Mesendoderm (in vitro differentiated cells): Measurements from ENCODE around the gene IGSF23.

Source experiments
- DNase-seq: peaks from one replicate; pipeline ENCODE4 v3.0.0; 2013
- H2AK5ac ChIP-seq: 2 replicates; pipeline ENCODE4 v1.6.1; 2013; ENCODE audit warnings: low read length, inconsistent platforms
- H2BK120ac ChIP-seq: 2 replicates; pipeline ENCODE4 v1.6.1; 2013; ENCODE audit warnings: low read depth, mild to moderate bottlenecking, low read length, moderate library complexity, mixed read lengths
- H2BK15ac ChIP-seq: replicated peaks from 2 replicates; pipeline ENCODE4 v1.6.1; 2013; ENCODE audit warnings: low read depth, mild to moderate bottlenecking, moderate library complexity
- H2BK5ac ChIP-seq: 2 replicates; pipeline ENCODE4 v1.6.1; 2013; ENCODE audit warnings: low read length, inconsistent platforms
- H3K18ac ChIP-seq: 2 replicates; pipeline ENCODE4 v1.6.1; 2013; ENCODE audit warnings: mild to moderate bottlenecking, low read length, mixed read lengths
- H3K23ac ChIP-seq: one replicate; pipeline ENCODE4 v1.6.1; 2013; ENCODE audit warnings: low read length
- H3K27ac ChIP-seq: 2 replicates; pipeline ENCODE4 v1.5.1; 2013; ENCODE audit warnings: low read depth, mild to moderate bottlenecking, inconsistent platforms, low read length, moderate library complexity
- H3K27me3 ChIP-seq: 2 replicates; pipeline ENCODE4 v1.6.1; 2013; ENCODE audit warnings: low read length, control low read depth, mild to moderate bottlenecking, inconsistent platforms; ENCODE audit not compliant: insufficient read depth, poor library complexity
- H3K36me3 ChIP-seq: 2 replicates; pipeline ENCODE4 v1.6.1; 2013; ENCODE audit warnings: low read length, inconsistent platforms; ENCODE audit not compliant: control insufficient read depth, insufficient read depth
- H3K4ac ChIP-seq: one replicate; pipeline ENCODE4 v1.6.1; 2013; ENCODE audit warnings: low read depth, mild to moderate bottlenecking, low read length, moderate library complexity
- H3K4me1 ChIP-seq: 2 replicates; pipeline ENCODE4 v1.6.1; 2013; ENCODE audit warnings: low read depth, low read length, inconsistent platforms; ENCODE audit not compliant: control insufficient read depth
- H3K4me2 ChIP-seq: 2 replicates; pipeline ENCODE4 v1.6.1; 2013; ENCODE audit warnings: low read length
- H3K4me3 ChIP-seq: 2 replicates; pipeline ENCODE4 v1.5.1; 2013; ENCODE audit warnings: mild to moderate bottlenecking, low read length
- H3K56ac ChIP-seq: one replicate; pipeline ENCODE4 v1.6.1; 2013; ENCODE audit warnings: low read length
- H3K79me1 ChIP-seq: 2 replicates; pipeline ENCODE4 v1.6.1; 2013; ENCODE audit warnings: low read length, inconsistent platforms
- H3K79me2 ChIP-seq: 2 replicates; pipeline ENCODE4 v1.6.1; 2013; ENCODE audit warnings: mild to moderate bottlenecking, low read length; ENCODE audit not compliant: control insufficient read depth, insufficient read depth
- H3K9ac ChIP-seq: 2 replicates; pipeline ENCODE4 v1.6.1; 2013; ENCODE audit warnings: low read length, inconsistent platforms
- H4K5ac ChIP-seq: one replicate; pipeline ENCODE4 v1.6.1; 2013; ENCODE audit warnings: low read length
- H4K8ac ChIP-seq: one replicate; pipeline ENCODE4 v1.6.1; 2013; ENCODE audit warnings: low read depth, mild to moderate bottlenecking, control low read depth, low read length, moderate library complexity
- WGBS: extraction: QIAGEN DNeasy Blood & Tissue Kit; methylation state at CpG from one replicate; pipeline ENCODE4 v1.1.7; 2013; ENCODE audit warnings: low lambda C conversion rate, missing lambda C conversion rate; ENCODE audit not compliant: insufficient coverage; ENCODE audit errors: extremely low coverage; 5-methylcytosine and 5-hydroxymethylcytosine counted together

Gene IGSF23

GRCh38 chr19:44661904-44662303 is 48.5 kb downstream of the IGSF23 start:
- WGBS = no CpG with 5 or more reads among the region's 7 CpGs
- no peaks in the 10 kb centered on the region for H3K79me2 ChIP-seq
- no peak overlapping the region for H3K4me3 ChIP-seq
- no peaks in the 10 kb centered on the region for H3K79me1 ChIP-seq
- no peak overlapping the region for H3K56ac ChIP-seq
- H3K4me1 ChIP-seq = no peaks in the 10 kb centered on the region
- no peaks in the 10 kb centered on the region for H3K27me3 ChIP-seq
- no peak for DNase-seq
- H2BK15ac ChIP-seq = no peak overlapping the region
- no peak overlapping the region for H2AK5ac ChIP-seq
- no peak overlapping the region for H3K4me2 ChIP-seq
- H3K23ac ChIP-seq = no peak overlapping the region
- no peak overlapping the region for H3K4ac ChIP-seq
- H3K36me3 ChIP-seq = peaks cover 25% of the 10 kb centered on the region
- H2BK5ac ChIP-seq = no peak overlapping the region
- H3K27ac ChIP-seq = no peak overlapping the region
- H3K18ac ChIP-seq = no peak overlapping the region
- no peak overlapping the region for H2BK120ac ChIP-seq
- no peak overlapping the region for H4K8ac ChIP-seq
- no peak overlapping the region for H3K9ac ChIP-seq
- H4K5ac ChIP-seq = no peak overlapping the region

GRCh38 chr19:44662691-44663385 is 49.5 kb downstream of the IGSF23 start:
- Histone ChIP-seq H3K27ac (no peak overlapping the region), H2BK5ac (no peak overlapping the region), H3K4me3 (no peak overlapping the region), H3K9ac (no peak overlapping the region), H3K79me2 (no peaks in the 10 kb centered on the region), H3K4ac (no peak overlapping the region), H3K4me2 (no peak overlapping the region), H3K23ac (no peak overlapping the region), H3K56ac (no peak overlapping the region), H3K18ac (no peak overlapping the region), H2BK15ac (no peak overlapping the region), H3K4me1 (no peaks in the 10 kb centered on the region), H3K36me3 (peaks cover 25% of the 10 kb centered on the region), H4K5ac (no peak overlapping the region), H3K79me1 (no peaks in the 10 kb centered on the region), H2AK5ac (no peak overlapping the region), H2BK120ac (no peak overlapping the region), H3K27me3 (no peaks in the 10 kb centered on the region), H4K8ac (no peak overlapping the region)
- DNase-seq = no peak
- no CpG with 5 or more reads among the region's 7 CpGs for WGBS

GRCh38 chr19:44663996-44664395 is 50.6 kb downstream of the IGSF23 start:
- H4K5ac ChIP-seq = no peak overlapping the region
- no peak overlapping the region for H3K56ac ChIP-seq
- WGBS = no CpG with 5 or more reads among the region's 5 CpGs
- no peak overlapping the region for H3K4me2 ChIP-seq
- no peak overlapping the region for H3K23ac ChIP-seq
- H3K27ac ChIP-seq = no peak overlapping the region
- H3K4me1 ChIP-seq = no peaks in the 10 kb centered on the region
- H3K27me3 ChIP-seq = no peaks in the 10 kb centered on the region
- no peak overlapping the region for H4K8ac ChIP-seq
- H2BK5ac ChIP-seq = no peak overlapping the region
- H3K36me3 ChIP-seq = peaks cover 20% of the 10 kb centered on the region
- no peak overlapping the region for H2BK15ac ChIP-seq
- H2AK5ac ChIP-seq = no peak overlapping the region
- no peak overlapping the region for H2BK120ac ChIP-seq
- H3K18ac ChIP-seq = no peak overlapping the region
- no peaks in the 10 kb centered on the region for H3K79me2 ChIP-seq
- H3K9ac ChIP-seq = no peak overlapping the region
- no peaks in the 10 kb centered on the region for H3K79me1 ChIP-seq
- no peak for DNase-seq
- no peak overlapping the region for H3K4me3 ChIP-seq
- H3K4ac ChIP-seq = no peak overlapping the region

- H3K9ac ChIP-seq = no peak overlapping the region
- H3K36me3 ChIP-seq = peaks cover 16% of the 10 kb centered on the region
- no peaks in the 10 kb centered on the region for H3K79me2 ChIP-seq
- no peak overlapping the region for H2AK5ac ChIP-seq
- no peak overlapping the region for H3K4me2 ChIP-seq
- no peak overlapping the region for H2BK120ac ChIP-seq
- H2BK15ac ChIP-seq = no peak overlapping the region
- no peak overlapping the region for H3K27ac ChIP-seq
- no peak overlapping the region for H3K18ac ChIP-seq
- WGBS = no CpG with 5 or more reads among the region's 10 CpGs
- H3K27me3 ChIP-seq = no peaks in the 10 kb centered on the region
- no peak overlapping the region for H2BK5ac ChIP-seq
- H4K5ac ChIP-seq = no peak overlapping the region
- no peak overlapping the region for H4K8ac ChIP-seq
- DNase-seq = no peak
- H3K4me1 ChIP-seq = no peaks in the 10 kb centered on the region
- H3K79me1 ChIP-seq = no peaks in the 10 kb centered on the region
- H3K23ac ChIP-seq = no peak overlapping the region
- H3K56ac ChIP-seq = no peak overlapping the region
- no peak overlapping the region for H3K4ac ChIP-seq
- no peak overlapping the region for H3K4me3 ChIP-seq
Measured at GRCh38 chr19:44664976-44665375, 51.6 kb downstream of the IGSF23 start.

- H3K4me3 ChIP-seq = no peak overlapping the region
- no peak overlapping the region for H3K23ac ChIP-seq
- H4K5ac ChIP-seq = no peak overlapping the region
- H3K79me2 ChIP-seq = no peaks in the 10 kb centered on the region
- H3K56ac ChIP-seq = no peak overlapping the region
- DNase-seq = no peak
- WGBS = no CpG with 5 or more reads among the region's 7 CpGs
- no peaks in the 10 kb centered on the region for H3K4me1 ChIP-seq
- no peak overlapping the region for H4K8ac ChIP-seq
- H3K79me1 ChIP-seq = no peaks in the 10 kb centered on the region
- no peak overlapping the region for H3K4ac ChIP-seq
- H3K27ac ChIP-seq = no peak overlapping the region
- H2BK15ac ChIP-seq = no peak overlapping the region
- peaks cover 5% of the 10 kb centered on the region for H3K36me3 ChIP-seq
- H2BK120ac ChIP-seq = no peak overlapping the region
- H2AK5ac ChIP-seq = no peak overlapping the region
- no peaks in the 10 kb centered on the region for H3K27me3 ChIP-seq
- H2BK5ac ChIP-seq = no peak overlapping the region
- no peak overlapping the region for H3K18ac ChIP-seq
- no peak overlapping the region for H3K4me2 ChIP-seq
- no peak overlapping the region for H3K9ac ChIP-seq
Measured at GRCh38 chr19:44666852-44667556, 53.6 kb downstream of the IGSF23 start.
